GM19372 (cell line): Measurements from ENCODE around the gene KCND1.

Source experiments
- ATAC-seq: cut with Tn5 transposase; IDR thresholded peaks from one replicate; pipeline ENCODE4 v1.9.1; 2021; ENCODE audit warnings: mild to moderate bottlenecking, low read depth, moderate library complexity; ENCODE audit not compliant: unreplicated experiment

KCND1 gene

GRCh38 chrX:48914593-48915493 lies 56.8 kb downstream of the KCND1 start:
- ATAC-seq, result no peak

GRCh38 chrX:48913605-48914366 lies 57.9 kb downstream of the KCND1 start:
- no peak for ATAC-seq

GRCh38 chrX:48911412-48912182 lies 60.0 kb downstream of the KCND1 start, which contains the start of gene SLC35A2:
Gene SLC35A2, minus strand, starts transcription at chrX:48911646. Its CDS starts 10 bp downstream, at chrX:48911636.
- peak; percentile 60 for ATAC-seq
